Right lobe of liver (tissue), 6 donors: ENCODE data around the gene CTXN2. TPM values are rescaled to one million over a fixed set of nuclear protein-coding genes. Genes with fewer than 3 reads are reported as not detected.

Experiments used
- ATAC-seq, 4 donors: fragments of 200-7000 bp; cut with Tn5 transposase; one replicate each; pipeline ENCODE4 v1.9.1; 2020; ENCODE audit warnings: mild to moderate bottlenecking in 4 of 4, moderate library complexity in 4 of 4
- DNase-seq, 3 donors: peaks; one replicate each; pipeline ENCODE4 v3.0.0-alpha.2; 2020
- H3K27ac ChIP-seq, 3 donors: fragments of 200-600 bp; one replicate each; pipeline ENCODE4 v1.8.0; 2022
- H3K27me3 ChIP-seq, 2 donors: fragments of 200-600 bp; one replicate each; pipeline ENCODE4 v1.8.0; 2022
- H3K36me3 ChIP-seq, 4 donors: fragments of 200-600 bp; sonication (generic) in 1 of 4; one replicate each; pipeline versions ENCODE4 v1.5.1 to v1.8.0; 2017 to 2022; ENCODE audit warnings: control low read depth in 1 of 4
- H3K4me1 ChIP-seq, 4 donors: fragments of 200-600 bp; sonication (generic) in 1 of 4; one replicate each; pipeline versions ENCODE4 v1.5.1 to v1.8.0; 2017 to 2022; ENCODE audit warnings: control low read depth in 1 of 4
- H3K4me3 ChIP-seq, 3 donors: fragments of 200-600 bp; one replicate each; pipeline ENCODE4 v1.8.0; 2022
- H3K9me3 ChIP-seq, 4 donors: fragments of 200-600 bp; sonication (generic) in 1 of 4; one replicate each; pipeline versions ENCODE4 v1.5.1 to v1.8.0; 2017 to 2022; ENCODE audit warnings: control low read depth in 1 of 4
- POLR2A ChIP-seq: fragments of 450-650 bp; IDR thresholded peaks from one replicate; pipeline ENCODE4 v1.6.1; 2017; ENCODE audit warnings: antibody characterized with exemption, mild to moderate bottlenecking
- WGBS: methylation state at CpG from one replicate; pipeline ENCODE4 v1.1.6; 2018; ENCODE audit warnings: low coverage, low lambda C conversion rate; ENCODE audit not compliant: insufficient coverage; ENCODE audit errors: missing lambda C conversion rate; 5-methylcytosine and 5-hydroxymethylcytosine counted together
- intact Hi-C, 2 donors: fragments of 100-400 bp; cut with DNase I; formaldehyde crosslinking; loops; one replicate each; pipeline versions ENCODE4 v1.11.2 to v1.14.1; 2022
- total RNA-seq, 6 experiments: library from RNA; depleted of rRNA in 2 of 6; stranded (reverse); fragments of >200 nt in 2 of 6; fragmentation: NEBNext Ultra II Directional in 3 of 6; extraction: Animal tissue kit (Norgen Biotek cat#: 25700) in 3 of 6; gene quantifications; one replicate each; pipeline versions ENCODE4 v1.1.0 to v1.2.4, GENCODE V29; 2016 to 2023
- TF ChIP-seq, protein P1 (sequence below), 4 donors: fragments of 200-600 bp in 3 of 4; fragments of 450-650 bp in 1 of 4; IDR thresholded peaks; one replicate each; pipeline versions ENCODE4 v1.5.1 to v1.8.0; 2016 to 2022; ENCODE audit warnings: antibody characterized with exemption in 4 of 4, mild to moderate bottlenecking in 2 of 4
- donor health status: DM: no; HTN: yes; CAD: no.
- donor health status: DM: no; HTN: no; CAD: no.
- donor health status: DM: no; HTN: no; CAD: no.
- donor health status: DM: no; HTN: yes; CAD: no.
- donor health status: DM: no; HTN: yes; CAD: no.

Gene CTXN2
- total RNA-seq, 6 experiments from 2014 or later, result not detected

DNA sequence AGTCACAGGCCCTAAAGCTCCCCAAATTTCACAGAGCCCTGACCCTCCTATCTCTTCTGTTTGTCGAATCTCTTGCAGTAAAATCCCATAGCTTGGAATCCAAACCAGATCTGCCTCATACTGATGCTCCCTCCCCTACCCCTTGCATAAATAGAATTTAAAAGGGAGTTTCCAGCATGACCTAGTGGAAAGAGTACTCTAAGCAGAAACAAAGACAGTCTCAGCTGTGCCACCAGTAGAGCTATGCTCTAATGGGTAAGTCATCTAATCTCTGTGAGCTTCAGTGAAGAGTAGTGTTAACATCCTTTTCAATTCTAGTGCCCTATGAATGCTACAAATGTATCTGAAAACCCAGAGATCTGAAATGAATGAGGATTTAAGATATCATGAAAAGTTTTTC is 10.6 kb downstream of the CTXN2 start:
- H3K4me3 ChIP-seq, result no peak overlapping the region
- DNase-seq, result no peak
- H3K36me3 ChIP-seq, result no peaks in the 10 kb centered on the region
- no peak for TF ChIP-seq POLR2A
- TF ChIP-seq, protein P1, sequence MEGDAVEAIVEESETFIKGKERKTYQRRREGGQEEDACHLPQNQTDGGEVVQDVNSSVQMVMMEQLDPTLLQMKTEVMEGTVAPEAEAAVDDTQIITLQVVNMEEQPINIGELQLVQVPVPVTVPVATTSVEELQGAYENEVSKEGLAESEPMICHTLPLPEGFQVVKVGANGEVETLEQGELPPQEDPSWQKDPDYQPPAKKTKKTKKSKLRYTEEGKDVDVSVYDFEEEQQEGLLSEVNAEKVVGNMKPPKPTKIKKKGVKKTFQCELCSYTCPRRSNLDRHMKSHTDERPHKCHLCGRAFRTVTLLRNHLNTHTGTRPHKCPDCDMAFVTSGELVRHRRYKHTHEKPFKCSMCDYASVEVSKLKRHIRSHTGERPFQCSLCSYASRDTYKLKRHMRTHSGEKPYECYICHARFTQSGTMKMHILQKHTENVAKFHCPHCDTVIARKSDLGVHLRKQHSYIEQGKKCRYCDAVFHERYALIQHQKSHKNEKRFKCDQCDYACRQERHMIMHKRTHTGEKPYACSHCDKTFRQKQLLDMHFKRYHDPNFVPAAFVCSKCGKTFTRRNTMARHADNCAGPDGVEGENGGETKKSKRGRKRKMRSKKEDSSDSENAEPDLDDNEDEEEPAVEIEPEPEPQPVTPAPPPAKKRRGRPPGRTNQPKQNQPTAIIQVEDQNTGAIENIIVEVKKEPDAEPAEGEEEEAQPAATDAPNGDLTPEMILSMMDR (IDR thresholded peaks at IDR 0.05), result no peak
- no peaks in the 10 kb centered on the region for H3K27me3 ChIP-seq
- intact Hi-C loops, result no loop called here
- ATAC-seq, result no peak
- H3K4me1 ChIP-seq, result no peaks in the 10 kb centered on the region
- H3K27ac ChIP-seq, result no peak overlapping the region
- no peaks in the 10 kb centered on the region for H3K9me3 ChIP-seq
- WGBS, result 32% methylated on average over 1 of the region's 1 CpG

DNA sequence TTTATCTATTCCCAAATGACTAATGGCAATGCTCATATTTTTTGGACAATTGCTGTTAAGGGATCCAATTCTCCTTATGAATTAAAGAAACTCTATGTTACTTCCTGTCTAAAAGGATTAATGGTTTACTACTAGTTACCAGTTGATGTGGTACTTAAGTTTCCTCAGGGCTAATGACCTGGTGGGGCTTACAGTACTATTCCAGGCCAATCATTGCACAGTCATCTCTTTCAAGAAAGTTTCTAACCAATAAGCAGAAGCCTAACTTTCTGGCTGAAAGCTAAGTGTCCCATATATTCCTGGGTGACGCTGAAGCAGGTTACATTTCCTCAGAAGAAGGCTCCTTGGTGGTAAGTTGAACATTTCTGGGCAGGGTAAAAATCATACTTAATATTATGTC is 14.5 kb downstream of the CTXN2 start, which contains the start of gene SLC12A1:
TSS of gene SLC12A1 (plus strand) at position 322 of the 400 bp plus-strand sequence. CDS start 1,418 bp downstream, outside the sequence.
- no peaks in the 10 kb centered on the region for H3K36me3 ChIP-seq
- H3K4me1 ChIP-seq, result no peaks in the 10 kb centered on the region
- WGBS, result 58% methylated on average over 1 of the region's 1 CpG
- DNase-seq (no peak), ATAC-seq (no peak)
- no peaks in the 10 kb centered on the region for H3K9me3 ChIP-seq
- H3K27ac ChIP-seq, result no peak within 1 kb of the TSS
- TF ChIP-seq POLR2A, result no peak
- TF ChIP-seq, protein P1 (IDR thresholded peaks at IDR 0.05), result no peak
- H3K27me3 ChIP-seq, result no peaks in the 10 kb centered on the region
- H3K4me3 ChIP-seq, result no peak within 1 kb of the TSS
- intact Hi-C loops, result no loop called here

DNA sequence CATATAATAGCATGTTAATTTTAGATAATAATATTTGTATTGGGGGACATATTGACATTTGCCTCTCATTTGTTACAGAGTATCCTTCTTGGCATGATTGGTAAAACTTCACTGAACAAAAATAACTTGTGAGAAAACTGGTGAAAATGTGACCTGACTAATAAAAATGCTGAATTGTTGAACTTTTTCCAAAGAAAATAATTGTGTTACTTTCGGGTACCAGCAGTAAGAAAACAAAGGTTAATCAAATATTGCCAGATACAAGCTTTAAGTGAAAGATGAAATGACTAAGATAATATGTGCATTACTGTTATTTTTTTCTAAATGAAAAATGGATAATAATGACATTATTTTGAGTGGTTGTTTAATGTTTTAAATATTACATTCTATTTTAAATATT is 29.8 kb downstream of the CTXN2 start:
- 25% methylated on average over 1 of the region's 1 CpG for WGBS
- TF ChIP-seq POLR2A, result no peak
- TF ChIP-seq, protein P1 (IDR thresholded peaks at IDR 0.05), result no peak
- H3K36me3 ChIP-seq, result no peaks in the 10 kb centered on the region
- no peaks in the 10 kb centered on the region for H3K27me3 ChIP-seq
- H3K4me3 ChIP-seq, result no peak overlapping the region
- no peaks in the 10 kb centered on the region for H3K9me3 ChIP-seq
- no peaks in the 10 kb centered on the region for H3K4me1 ChIP-seq
- no peak for ATAC-seq
- intact Hi-C loops, result no loop called here
- no peak for DNase-seq
- no peak overlapping the region for H3K27ac ChIP-seq

DNA sequence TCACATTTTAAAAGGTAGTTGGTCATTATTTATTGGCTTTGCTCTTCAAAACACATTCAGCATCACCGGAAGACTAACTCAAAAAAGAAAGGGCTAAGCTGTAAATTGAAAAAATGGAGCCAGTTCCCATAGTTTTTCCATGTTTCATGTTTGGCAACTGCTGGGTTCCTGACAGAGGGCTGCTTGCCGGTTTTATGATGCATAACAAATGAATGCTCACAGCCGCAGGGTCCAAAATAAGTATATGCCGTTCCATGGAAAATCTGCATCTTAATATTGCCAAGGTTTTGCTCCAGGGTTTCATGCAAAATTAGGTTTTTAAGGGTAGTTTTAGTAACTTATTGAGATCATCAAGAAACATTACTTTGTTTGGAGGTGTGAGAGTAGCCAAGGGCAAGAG is 30.4 kb downstream of the CTXN2 start:
- TF ChIP-seq, protein P1 (IDR thresholded peaks at IDR 0.05), result no peak
- TF ChIP-seq POLR2A, result no peak
- intact Hi-C loops, result no loop called here
- 75% methylated on average over 4 of the region's 4 CpGs for WGBS
- Histone ChIP-seq H3K36me3 (no peaks in the 10 kb centered on the region), H3K4me3 (no peak overlapping the region), H3K27ac (no peak overlapping the region), H3K9me3 (no peaks in the 10 kb centered on the region), H3K4me1 (no peaks in the 10 kb centered on the region), H3K27me3 (no peaks in the 10 kb centered on the region)
- no peak for DNase-seq
- ATAC-seq, result no peak

DNA sequence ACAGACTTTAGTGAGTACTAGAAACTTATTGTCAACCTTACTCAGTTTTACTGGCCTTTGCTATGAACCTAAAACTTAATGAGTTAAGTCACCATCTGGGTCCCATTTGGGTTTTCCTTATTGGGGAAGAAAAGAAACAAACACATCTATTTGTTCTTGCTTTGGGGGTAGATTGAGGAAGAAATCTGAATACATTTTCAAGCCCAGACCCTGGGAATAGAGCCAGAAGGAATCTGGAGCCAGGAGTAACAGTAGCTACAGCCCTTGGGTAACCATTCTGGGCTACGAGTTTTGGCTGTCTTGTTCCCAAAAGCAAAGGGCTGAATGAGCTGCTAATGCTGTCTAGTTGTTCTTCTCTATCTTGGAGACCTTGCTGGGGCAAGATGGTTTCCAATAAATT is 31.2 kb downstream of the CTXN2 start:
- intact Hi-C loops, result no loop called here
- ATAC-seq, result no peak
- Histone ChIP-seq H3K27me3 (no peaks in the 10 kb centered on the region), H3K27ac (no peak overlapping the region), H3K4me3 (no peak overlapping the region), H3K9me3 (no peaks in the 10 kb centered on the region), H3K4me1 (no peaks in the 10 kb centered on the region), H3K36me3 (no peaks in the 10 kb centered on the region)
- no peak for TF ChIP-seq POLR2A
- TF ChIP-seq, protein P1 (IDR thresholded peaks at IDR 0.05), result no peak
- no peak for DNase-seq
- 10% methylated on average over 1 of the region's 1 CpG for WGBS
